DMS 273 (cell line): ENCODE measurements around the gene FAM89B.

Experiments
- DNase-seq: peaks from one replicate; lab custom pipeline; 2025; ENCODE audit not compliant: unreplicated experiment; lab: John Stamatoyannopoulos, UW

The FAM89B gene

DNA sequence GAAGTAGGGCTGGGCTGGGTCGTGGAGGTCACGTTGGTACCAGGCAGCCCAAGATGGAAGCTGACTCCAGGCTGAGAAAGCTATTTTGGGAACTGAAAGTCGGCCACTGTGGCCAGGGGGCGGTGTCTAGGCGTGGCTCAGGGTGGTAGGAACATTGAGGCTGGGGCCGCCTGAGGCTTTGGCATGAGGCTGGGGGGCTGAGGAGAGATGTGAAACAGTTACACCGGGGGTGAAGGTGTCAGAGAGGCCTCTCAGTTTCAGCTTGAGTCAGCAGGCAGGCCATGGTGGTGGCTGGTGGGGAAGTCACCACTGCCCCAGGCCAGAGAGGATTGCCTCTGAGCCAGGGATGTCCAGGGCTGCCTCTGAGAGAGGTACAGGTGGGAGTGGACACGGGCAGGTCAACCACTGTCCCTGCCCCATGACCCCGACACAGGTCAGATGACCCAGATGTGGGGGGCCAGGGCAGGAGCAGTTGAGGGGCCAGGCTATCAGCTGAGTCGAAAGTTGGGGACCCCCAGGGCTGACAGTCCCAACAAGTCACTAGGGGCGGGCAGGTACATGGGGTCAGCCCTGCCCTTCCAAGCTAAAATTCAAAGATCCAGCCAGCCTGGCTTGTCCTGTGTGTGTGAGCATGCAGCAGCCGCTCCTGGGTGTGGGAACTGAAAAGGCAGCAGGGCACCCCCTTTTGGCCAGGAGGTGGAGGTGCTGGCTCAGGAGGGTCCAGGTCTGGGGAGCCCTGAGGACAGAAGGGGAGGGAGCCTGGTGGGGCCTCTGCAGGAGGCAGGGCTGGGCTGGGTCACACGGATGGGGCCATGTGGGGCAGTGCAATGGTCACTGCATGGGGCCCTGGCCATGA lies 16.1 kb downstream of the FAM89B start:
- peak; percentile 76 for DNase-seq

DNA sequence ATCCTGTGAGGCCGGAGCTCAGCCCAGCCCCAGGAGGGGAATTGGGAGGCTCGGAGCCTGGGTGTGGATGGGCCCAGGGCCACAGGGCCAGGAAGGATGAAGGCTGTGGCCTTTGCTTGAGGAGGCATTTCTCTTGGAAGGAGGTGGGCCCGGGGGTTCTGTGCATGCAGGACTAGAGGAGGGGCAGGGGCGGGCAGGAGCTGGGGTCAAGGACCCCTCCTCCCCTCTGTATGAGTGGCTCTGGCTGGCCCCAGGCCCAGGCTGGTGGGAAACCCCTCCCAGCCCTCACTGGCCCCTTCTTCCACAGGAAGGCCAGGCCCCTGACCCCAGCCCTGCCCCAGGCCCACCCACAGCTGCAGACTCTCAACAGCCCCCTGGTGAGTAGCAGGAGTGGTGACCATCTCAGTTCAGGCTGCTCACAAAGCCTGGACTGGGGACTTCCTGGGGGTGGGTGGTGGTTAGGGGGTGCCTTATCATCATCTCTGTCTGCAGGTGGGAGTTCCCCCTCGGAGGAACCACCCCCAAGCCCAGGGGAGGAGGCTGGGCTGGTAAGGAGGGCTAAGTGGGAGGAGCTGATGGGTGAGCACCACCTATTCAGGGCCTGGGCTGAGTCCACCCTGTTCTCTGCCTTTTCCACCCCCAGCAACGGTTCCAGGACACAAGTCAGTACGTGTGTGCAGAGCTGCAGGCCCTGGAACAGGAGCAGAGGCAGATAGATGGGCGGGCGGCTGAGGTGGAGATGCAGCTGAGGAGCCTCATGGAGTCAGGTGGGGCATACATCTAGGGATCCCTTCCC lies 17.3 kb downstream of the FAM89B start:
- DNase-seq = no peak

DNA sequence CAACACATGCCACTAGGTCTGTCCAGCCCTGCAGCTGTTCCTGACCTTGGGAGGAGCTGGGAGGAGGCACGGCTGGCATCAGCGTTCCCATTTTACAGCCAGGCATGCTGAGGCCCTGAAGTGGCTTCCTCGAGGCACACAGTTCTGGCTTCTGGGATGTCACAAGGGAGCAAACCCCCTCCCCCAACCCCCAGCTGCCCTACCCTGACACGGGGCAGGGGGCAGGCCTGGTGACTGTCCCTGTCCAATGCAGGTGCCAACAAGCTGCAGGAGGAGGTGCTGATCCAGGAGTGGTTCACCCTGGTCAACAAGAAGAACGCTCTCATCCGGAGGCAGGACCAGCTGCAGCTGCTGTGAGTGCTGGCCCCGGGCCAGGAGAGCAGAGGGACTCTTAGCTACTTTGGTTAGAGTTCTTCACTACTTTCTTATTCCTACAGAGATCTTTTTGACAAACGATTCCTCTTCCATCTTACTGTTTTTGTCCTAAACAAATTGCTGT lies 18.0 kb downstream of the FAM89B start:
- peak; percentile 84 for DNase-seq

DNA sequence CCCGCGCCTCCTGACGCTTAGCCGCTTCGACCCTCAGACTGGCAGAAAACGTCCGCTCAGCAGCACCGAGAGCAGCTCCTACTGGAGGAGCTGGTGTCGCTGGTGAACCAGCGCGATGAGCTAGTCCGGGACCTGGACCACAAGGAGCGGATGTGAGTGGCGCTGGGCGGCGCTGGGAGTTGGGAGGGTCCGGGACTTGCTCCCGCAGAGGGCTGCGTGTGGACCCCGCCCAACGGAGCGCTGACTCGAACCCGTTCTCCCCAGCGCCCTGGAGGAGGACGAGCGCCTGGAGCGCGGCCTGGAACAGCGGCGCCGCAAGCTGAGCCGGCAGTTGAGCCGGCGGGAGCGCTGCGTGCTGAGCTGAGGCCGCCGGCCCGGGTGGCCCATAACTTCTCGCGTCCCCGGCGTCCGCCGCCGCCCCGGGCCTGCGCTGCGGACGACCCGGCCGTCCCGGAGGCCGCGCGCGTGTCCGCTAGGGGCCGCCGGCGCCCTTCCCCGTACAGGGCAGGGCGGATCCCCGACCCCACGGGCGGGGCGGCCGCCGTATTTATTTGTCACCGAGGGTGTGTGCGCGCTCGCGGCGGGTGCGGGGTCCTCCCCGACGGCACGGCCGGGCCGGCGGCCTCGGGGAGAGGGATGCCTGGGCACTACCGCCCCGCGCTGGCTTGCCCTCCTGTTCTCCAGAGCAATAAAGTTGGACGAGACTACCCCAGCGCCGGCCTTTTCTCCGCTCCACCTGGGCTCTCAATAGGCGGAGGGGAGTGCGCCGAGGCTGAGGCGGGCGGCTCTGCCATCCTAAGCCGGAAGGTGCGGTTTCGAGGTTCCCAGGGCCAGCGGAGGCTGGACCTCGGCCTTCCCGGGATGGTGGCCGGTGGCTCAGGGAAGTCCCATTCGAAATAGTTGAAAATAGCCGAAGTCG lies 19.9 kb downstream of the FAM89B start:
- DNase-seq = no peak

DNA sequence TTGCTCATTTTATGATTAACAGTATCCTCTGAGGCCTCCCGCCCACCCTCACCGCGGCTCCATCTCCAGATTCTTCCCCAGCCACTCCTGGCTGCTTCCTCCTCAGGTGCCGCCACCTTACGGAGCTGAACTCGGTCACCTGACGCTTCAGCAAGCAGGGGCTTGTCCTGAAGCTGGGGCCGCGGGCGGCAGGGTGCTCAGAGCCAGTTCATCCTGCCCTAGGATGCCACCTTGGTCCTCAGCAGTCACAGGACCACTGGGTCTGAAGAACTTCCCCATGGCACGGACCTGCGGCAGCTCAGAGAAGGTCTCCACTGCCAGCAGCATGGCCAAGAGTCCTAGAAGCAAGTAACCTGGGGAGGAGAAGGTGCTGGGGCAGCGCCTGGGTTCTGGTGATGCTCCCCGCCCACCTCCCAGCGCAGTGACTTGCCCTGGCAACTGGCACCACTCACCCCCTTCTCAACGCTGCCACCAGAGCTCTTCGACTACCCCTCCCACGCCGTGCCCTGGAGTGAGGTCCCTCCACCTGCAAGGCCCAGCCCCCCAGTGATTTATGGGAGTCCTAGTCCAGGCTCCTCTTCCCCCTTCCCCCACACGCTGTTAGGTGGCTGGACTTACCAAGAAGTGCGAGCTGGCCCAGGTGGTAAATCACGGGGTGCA lies 20.6 kb downstream of the FAM89B start:
- no peak for DNase-seq

DNA sequence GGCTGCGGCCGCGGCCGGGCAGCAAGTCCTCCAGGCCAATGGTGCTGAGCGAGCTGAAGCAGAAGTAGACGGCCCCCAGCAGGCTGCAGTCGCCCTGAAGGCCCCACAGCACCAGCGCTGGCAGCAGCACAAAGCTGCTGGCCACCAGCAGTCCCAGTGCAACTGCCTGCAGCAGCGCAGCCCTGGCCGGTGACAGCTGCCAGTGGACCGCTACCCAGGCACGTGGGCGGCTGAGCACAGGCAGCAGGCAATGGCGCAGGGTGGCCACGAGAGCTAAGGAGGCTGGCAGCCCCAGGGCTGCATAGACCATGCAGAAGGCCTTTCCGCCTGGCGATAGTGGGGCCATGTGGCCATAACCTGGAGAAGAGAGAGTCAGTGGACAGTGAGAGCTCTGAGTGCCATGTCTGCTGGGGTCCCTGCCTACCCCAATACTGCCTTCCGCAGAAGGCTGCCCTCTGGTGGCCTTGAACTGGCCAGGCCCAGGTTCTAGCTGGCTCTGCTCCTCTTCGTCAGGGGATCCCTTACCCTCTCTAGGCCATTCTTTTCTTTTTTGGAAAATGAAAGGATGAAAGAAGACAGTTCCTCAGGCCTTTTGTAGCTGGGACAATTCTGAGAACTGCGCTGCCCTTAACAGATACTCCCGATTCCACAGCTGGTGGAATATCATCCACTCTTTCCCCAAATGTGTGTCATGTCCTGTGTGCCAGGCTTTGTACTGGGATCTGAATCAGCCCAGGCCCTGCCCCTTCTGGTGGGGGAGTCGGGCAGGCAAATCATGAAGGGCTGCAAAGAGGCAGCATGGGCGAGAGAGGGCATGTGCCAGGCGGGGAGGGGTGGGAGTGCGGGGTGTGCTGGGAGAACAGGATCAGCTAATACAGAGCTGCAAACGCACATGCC lies 21.4 kb downstream of the FAM89B start:
- DNase-seq = peak; percentile 60

DNA sequence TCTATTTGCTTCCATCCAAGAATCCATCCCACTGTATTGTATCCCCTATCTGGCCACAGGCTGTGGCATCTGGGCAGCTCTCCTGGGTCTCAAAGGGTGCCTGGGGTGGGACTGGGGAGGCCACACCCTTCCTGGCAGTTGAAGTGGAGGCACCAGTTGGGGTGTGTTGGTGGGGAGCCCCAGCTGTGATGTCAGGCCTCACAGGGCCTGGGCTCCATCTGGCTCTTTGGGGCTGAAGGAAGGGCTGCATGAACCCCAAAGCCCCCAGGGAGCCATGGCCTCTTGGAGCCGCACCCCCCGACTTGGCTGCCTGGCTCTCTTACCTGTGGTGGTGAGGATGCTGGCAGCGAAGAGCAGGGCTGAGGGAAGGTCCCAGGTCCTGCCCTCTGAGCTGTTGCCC lies 22.8 kb downstream of the FAM89B start:
- no peak for DNase-seq

DNA sequence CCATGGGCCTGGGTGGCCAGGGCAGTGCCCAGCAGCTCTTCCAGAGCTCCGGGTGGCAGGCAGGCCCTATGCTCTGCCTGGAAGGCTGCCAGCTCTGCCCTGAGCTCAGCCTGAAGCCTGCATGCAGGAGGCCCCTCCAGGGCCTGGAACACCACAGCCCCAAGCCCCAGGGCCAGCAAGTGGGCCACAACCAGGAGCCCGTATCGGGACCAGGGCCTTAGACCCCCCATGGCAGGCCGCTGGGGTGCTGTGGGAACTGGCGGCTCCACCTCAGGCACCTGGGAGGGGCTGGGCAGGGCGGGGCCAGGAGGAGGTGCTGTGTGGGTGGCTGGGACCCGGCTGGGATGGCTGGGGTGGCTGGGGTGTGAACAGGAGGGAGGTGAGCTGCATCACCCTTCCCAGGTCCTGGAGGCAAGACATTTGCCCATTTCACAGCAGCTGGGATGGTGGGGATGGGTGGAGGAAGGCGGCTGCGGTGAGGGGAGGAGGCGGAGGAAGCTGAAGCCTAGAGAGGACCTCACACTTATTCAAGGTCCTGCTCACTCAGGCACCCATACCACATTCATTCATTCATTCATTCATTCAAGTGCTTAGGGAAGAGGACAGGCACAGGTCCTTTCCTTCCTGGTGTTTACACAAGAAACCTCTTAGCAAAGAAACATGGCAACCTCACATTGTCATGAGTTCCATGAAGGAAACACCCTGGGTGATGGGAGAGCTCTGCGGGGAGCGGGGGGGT lies 23.4 kb downstream of the FAM89B start, which contains the start of gene KCNK7:
TSS of gene KCNK7 (minus strand) at position 258 of the 739 bp plus-strand sequence. CDS start at position 230, 28 bp downstream.
- DNase-seq = peak; percentile 41

DNA sequence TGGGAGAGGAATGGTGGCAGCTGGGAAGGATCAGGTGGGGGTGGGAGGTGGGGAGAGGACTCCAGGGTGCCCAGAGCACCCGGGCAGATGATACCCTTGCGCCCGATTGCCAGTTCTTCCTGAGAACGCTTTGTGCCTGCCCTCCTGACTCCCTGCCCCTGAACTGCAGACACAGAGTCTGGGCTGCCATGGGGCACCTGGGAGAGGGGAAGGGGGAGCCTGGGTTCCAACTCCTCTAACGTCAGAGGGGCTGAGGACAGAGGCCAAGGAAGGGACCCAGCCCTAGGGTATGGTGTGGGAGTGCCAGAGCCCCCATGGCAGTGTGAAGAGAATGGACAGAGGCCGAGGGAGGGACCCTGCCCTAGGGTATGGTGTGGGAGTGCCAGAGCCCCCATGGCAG lies 24.2 kb downstream of the FAM89B start:
- DNase-seq = no peak

DNA sequence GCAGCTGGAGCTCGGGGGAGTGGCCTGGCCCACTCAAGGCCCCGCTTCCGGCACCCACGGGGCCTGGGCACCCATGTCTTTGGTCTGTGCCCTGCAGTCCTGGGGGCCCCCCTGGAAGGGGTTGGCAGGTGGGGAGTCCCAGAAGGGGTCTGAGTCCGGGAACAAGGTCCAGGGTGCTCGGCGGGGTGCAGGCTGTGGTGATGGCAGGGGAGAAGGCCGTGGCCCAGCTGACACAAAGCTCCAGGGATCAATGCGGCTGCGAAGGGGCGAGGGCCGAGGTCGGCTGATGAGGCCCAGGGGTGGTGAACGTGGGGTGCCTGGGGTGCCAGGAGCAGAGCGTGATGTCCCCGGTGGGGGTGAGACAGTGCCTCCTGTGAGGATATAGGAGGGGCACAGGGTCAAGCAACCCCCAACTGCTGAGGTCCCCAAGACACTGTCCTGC lies 25.9 kb downstream of the FAM89B start:
- no peak for DNase-seq

DNA sequence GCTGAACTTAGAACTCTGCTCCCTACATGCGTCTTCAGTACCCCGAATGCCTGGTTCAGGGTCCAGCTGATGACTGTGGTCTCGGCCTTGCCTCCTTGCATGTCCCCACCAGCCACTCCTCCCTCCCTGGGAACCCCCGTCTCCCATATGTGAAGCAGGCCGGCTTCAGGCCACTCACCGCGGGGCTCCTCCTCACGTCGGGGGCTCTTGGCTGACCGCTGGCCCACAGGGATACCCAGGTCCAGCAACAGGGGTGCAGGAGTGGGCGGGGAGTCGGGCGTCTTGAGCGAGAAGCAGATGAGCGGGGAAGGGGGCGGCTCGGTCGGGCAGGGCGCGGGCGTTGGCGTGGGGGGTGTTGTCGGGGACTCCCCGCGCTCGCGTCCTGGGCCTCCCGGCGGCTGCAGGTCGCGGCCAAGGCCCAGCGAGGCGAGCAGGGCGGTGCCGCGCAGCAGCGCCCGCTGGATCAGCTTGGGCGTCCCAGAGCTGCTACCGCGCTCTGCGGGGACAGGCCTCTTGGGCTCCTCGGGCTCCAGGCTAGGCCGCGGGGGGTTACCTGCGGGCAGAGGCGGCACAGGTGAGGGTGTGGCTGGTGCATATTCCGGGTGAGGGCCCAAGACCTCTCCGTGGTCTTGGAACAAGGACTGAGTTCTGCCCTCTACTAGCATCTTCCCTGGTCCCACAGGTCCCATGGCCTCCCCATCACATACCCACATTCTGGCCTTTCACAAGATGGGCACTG lies 27.0 kb downstream of the FAM89B start:
- DNase-seq = no peak

DNA sequence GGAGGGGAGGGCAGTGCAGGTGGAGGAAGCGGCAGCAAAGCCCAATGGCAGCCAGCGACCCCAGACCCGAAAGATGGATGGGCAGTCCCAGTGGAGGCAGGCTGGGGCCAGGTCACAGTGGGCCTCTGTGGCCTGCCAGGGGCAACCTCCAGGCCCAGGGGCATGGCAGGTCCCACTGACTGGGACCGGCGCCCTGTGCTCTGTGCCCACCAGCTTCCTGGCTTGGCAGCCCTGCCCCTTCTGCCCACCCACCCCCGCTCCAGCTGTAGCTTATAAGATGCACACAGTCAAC lies 27.6 kb downstream of the FAM89B start:
- DNase-seq = no peak

DNA sequence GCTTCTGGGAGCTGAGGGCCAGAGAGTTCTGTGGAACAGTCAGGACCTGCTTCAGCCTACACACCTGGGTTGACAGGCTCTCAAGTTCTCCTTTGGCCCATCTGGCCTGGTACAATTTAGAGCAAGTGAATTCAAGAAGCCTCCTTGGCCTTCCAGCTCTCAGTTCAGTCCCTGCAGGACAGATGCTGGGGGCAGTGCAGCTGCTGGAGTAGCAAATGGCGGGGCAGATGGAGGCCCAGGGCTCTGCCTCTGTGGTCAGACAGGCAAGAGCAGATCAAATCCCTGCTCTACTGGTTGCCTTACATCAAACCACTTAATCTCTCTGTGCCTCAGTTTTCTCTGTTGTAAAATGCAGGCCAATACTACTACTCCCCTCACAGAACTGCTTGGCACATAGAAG lies 31.9 kb downstream of the FAM89B start:
- peak; percentile 82 for DNase-seq

DNA sequence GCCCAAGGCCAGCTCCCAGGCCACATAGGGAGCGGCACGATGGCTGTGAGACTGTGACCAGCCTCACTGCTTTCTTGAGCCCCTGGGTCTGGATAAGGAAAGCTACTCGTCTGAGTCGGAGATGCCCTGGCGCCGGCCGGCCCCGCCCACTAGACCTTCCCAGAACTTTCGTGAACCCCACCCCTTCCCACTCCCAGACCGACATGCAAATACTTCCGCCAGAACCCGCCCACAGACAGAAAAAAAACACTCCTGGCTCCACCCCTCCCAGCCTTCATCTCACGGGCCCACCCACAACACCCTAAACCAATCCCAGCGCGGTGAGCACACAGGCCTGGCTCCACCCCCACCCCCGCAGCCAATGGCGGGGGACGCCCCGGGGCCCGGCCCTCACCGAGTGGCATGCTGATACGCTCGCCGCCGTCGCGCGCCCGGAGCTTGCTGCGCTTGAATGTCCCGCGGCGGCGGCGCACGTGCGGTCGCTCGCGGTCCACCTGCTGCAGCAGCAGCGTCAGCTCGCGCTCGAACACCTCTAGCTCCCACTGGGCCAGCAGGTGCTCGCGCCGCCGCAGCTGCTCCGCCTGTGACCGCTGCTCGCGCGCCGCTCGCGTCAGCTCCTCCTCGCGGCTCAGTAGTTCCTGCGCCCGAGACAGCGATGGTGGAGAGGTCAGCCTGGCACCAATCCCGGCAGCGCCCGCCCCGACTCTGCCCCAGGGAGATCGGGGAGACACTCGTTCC lies 34.7 kb downstream of the FAM89B start:
- DNase-seq = peak; percentile 18

DNA sequence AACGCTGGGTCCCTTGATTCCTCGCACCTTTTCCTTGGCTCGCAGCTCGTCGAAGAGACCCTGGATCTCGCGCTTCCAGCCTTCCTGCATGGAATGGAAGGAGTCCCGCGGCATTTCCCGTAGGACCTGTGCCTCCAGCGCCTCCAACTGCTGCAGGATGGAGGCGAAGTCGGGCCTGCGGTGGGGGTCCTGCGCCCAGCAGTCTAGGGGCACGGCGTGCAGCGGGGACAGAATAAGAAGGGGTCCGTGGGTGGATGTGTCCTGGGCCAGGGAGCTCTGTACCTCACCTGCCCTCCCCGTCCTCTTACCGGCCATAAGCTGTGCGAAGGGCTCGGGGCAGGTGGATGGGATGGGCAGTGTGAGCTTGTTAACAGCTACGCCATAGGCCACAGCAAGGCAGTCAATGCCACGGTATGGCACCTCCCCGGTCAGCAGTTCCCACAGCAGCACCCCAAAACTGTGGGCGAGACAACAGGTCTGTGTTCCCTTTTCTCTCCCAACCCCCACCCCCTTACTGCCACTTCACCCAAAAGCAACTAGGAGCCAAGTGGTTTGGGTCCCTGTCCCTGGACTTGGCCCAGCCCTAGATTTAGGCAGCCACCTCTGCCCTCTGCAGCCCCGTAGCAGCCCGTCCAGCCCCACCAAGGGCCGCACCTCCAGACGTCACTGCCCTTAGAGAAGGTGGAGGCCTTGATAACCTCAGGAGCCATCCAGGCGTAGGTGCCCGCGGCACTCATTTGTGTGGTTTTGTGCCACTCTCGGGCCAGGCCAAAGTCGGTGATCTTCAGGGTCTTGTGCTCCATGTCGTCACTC lies 35.5 kb downstream of the FAM89B start:
- no peak for DNase-seq

DNA sequence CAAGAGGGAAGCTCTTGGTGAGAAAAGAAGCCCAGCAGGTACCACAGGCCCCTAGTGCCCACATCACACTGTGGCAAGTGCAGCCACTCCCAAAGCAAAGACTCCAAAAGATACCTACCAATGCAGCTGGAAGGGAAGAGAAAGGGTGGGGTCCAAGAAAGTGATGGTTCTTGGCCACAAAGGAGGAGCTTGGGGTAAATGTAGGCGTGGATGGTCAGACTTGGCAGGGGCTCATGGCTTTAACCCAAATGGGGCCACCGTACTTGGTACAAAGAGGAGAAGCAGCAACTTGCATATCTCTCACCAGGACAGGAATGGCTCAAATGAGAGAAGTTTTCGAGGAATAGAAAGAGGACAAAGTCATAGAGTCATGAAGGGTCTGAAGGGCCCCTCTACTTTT lies 36.9 kb downstream of the FAM89B start:
- DNase-seq = no peak

DNA sequence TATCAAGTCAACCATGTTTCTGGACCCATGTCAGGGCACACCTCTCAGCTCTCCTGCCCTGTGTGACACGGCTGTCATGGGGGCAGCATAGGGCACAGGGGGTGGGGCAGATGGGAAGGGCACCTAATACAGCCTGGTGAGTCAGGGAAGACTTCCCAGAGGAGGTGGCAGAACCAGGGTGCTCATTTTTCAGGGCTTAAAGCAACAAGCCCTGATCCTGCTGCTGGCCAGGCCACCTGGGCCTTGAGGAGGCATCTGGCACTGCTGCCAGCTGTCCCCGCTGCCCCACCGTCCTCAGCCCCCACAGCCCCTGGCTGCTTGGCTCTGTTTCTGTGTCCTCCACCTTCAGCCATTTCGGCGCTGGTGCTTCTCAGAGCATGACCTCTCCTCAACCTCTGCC lies 37.3 kb downstream of the FAM89B start:
- DNase-seq = no peak
